GM18907 (cell line): ENCODE measurements around the gene ZNF195.
"Not testable (repeated sequence)": the region's sequence is repeated elsewhere in the genome, so short reads cannot be mapped to it uniquely, and the experiment has no call there.

Experiments used
- ATAC-seq: cut with Tn5 transposase; IDR thresholded peaks from one replicate; pipeline ENCODE4 v1.9.1; 2021; ENCODE audit warnings: mild to moderate bottlenecking, moderate library complexity; ENCODE audit not compliant: unreplicated experiment

ZNF195 gene

GRCh38 chr11:3378426-3379423 lies at the start of gene ZNF195:
Gene ZNF195, minus strand, starts transcription at chr11:3379146. Its CDS starts 106 bp downstream, at chr11:3379040.
- peak; percentile 99 for ATAC-seq

DNA sequence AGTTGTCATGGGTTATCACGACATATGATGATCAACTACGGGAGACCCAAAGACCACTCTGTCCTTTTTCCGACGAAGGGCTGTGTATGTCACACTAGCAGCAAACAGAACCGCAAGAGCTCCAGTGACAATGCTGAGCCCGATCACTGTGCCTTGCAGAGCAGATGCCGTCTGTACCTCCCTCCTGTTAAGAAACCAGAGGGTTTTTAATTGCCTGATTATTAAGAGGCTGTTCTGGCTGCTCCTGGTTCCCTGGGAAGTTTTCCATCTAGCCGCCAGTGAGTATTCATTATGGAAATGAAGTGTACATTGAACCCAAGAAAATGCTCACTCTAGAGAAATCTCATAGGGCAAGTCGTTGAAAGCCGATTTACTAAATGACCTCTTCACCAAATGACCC lies 49.1 kb upstream of the ZNF195 start:
- not testable (repeated sequence) for ATAC-seq

- ATAC-seq = not testable (repeated sequence)
These were observed 47.6 kb upstream of the ZNF195 start for GRCh38 chr11:3426541-3426940.

DNA sequence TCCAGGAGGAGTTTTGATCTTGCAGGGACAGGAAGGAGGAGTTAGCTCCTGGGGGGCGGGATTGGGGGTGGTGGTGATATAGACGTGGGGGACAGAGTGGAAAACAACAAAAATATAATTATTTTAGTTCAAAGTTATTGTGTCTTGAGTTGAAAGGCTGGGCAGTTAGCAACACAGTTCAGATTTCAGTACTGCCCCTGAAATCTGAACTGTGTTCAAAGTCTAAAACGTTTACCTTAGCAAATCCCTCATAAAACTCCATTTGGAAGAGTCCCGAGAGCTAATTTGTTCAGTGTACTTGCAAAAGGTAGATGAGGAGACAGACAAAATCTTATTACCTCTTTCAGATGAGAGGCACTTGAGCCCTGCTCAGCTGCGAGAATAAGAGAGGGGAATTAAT lies 45.0 kb upstream of the ZNF195 start:
- ATAC-seq = not testable (repeated sequence)

DNA sequence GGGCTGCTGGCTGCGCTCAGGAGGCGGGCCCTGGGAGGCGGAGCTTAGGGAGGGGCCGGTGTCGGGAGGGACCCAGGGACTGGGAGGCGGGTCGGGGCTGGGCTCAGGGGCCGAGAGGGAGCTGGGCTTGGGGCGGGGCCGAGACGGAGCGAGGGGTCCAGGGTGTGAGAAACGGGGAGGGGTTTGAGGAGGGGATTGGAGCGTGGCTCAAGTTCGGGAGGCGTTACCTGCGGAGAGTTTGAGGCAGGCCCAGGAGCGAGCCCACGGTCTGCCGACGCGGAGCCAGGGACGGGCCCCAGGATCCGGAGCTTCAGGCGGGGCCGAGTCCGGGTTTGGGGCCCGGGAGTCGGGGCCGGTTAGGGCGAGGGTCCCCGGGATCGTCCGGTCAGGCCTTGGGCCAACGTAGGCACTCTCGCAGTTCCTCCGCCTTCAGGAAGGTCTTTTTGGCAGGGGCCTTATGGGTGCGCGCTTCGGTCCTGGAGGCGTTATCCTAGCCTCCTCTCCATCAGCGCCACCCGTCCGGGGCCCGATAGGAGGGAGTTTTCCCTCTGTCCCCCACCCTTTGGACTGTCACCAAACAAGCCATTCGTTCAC lies 44.3 kb upstream of the ZNF195 start:
- ATAC-seq = not testable (repeated sequence)

DNA sequence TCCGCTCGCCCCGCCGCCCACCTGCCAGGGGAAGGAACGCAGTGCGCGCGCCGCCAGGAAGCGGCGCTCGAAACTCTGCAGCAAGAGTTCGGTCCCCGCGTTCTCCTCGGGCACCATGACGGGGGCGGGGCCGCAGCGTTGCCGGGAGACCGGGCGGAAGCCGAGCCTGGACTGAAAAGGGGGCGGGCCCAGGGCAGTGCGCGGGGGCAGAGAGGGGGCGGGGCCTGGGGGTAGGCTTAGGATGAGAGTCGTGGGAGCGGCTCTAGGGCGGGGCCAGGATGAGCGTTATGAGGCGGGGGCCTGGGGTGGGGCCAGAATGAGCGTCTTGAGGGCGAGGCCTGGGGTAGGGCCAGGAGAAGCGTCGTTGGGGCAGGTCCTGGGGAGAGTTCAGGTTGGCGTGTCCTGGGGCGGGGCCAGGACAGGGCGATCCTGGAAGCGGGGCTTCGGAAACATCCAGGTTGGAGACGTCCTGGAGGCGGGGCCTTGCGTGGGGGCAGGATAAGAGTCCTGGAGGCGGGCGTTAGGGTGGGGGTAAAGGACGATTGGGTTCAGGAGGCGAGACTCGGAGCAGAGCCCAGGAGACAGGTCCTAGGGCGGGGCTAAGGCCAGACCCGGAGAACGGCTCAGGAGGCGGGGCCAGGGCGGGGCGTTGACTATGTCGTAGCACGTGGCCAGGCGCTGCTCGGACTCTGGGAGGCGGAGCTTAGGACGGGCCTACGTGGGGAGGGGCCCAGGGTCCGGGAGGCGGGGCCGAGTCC lies 43.6 kb upstream of the ZNF195 start:
- peak; percentile 96 for ATAC-seq

DNA sequence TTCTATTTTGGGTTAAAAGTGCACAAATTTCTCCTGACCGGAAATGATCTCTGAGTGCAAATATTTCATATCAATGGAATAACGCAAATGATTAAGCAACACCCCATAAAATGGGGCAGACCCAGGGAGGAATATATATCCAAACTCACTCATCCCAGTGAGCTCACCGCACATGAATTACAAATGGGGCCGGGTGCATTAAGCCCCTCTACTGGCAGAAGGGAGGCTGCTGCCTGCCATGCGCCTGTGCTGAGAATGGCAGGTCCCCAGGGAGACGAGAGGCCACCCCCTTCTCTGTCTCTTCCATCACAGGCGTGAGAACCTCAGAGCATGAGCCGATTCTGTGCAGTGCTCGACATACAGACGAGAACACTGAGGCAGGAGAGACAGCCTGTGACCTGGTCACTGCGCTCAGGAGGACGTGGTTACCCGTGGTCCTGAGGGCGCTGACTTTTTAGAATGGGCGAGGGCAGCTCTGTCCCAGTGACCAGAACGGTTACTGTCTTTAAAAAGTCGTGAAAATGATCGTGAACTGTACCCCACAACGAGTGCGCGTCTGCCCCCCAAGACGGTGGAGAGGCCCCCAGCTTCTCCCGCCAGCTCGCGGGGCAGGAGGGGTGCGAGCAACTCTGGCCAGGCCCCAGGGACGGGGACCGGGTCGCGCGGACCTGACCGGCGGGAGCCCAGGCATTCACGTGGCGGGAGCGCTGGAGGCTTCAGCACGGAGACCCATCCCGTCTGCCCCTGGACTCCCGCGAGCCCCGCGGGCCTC lies 42.8 kb upstream of the ZNF195 start:
- ATAC-seq = not testable (repeated sequence)

DNA sequence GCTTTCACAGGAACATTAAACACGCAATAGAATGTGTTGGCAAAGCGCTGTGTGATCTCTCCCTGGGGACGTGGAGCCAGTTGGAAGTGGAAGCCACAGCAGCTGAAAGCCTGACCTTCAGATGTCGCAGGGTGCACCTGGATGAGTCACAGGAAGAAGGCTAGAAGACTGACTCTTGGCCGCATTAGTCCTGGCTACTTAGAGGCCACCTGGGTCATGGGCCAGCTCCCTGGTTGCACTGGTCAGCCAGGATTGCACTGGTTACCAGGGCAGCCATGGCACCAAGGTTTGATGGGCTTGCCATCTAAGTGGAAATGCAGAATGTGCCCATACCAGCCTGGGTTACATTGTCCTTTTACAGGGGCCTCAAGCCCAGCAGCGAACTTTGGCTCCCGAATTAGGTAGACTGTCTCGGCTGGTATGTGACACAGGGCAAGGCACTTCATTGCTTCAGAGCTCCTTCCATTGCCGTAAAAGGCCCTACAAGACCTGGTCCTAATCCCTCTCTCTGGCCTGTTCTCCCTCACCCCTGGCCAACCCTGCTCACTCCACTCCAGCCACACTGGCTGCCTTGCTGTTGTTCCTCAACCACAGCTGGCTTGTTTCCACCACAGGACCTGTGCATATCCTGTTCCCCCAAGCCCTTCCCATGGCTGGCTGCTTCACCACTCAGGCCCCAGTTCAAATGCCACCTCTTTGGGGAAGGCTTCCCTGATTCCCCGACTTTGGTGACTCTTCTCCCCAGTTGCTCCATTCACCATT lies 41.5 kb upstream of the ZNF195 start:
- ATAC-seq = not testable (repeated sequence)

- ATAC-seq = not testable (repeated sequence)
These were observed 40.5 kb upstream of the ZNF195 start for GRCh38 chr11:3419496-3419895.

DNA sequence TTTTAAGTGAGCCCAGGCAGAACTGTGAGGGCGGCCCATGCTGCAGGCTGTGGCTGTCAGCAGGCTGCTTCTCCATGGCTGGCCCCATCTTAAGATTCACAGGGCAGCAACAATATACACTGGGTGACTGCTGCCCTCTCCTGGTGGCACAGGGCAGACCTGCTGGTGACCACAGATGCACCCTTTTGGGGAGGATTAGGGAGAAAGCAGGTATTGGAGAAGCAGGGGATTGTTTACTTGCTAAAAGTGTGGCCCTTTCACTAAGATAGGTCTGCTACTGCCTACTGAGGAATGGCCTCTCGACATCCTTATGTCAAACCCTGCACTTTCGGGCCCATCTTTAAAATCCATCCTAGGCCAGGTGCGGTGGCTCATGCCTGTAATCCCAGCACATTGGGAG lies 38.1 kb upstream of the ZNF195 start:
- not testable (repeated sequence) for ATAC-seq

DNA sequence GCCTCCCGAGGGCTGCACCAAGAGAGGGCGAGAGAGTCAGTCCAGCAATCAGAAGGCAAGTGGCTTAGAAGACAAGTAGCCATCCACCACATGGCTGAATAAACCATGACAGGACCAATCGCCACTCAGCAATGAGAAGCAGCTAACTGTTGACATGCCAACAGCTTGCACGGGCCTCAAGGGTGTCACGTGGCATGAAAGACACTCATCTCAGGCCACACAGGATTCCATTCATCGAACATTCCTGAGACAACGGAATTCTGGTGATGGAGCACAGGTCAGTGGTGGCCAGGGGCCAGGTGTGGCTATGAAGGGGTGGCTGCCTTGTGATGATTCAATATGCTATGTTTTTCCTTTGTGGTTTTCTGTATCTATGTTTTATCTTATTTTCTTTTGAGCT lies 36.4 kb upstream of the ZNF195 start:
- ATAC-seq = not testable (repeated sequence)

DNA sequence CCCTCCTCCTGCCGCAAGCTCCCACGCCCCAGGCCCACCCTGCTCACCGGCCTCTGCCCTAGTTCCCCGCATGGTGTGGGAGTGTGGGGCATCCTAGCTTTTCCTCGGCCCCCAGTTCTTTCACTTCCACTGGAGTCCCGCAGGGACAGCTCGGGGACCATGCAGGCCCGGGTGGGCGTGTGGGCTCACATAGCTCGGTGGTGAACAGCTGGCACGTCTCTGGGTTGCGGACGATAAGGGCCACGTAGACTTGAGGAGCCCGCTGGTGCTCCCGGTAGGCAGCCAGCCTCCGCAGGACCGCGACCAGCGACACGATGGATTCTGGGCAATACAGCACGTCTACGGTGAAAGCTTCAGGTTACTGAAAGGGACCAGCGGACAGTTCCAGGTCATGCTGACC lies 34.7 kb upstream of the ZNF195 start:
- not testable (repeated sequence) for ATAC-seq

DNA sequence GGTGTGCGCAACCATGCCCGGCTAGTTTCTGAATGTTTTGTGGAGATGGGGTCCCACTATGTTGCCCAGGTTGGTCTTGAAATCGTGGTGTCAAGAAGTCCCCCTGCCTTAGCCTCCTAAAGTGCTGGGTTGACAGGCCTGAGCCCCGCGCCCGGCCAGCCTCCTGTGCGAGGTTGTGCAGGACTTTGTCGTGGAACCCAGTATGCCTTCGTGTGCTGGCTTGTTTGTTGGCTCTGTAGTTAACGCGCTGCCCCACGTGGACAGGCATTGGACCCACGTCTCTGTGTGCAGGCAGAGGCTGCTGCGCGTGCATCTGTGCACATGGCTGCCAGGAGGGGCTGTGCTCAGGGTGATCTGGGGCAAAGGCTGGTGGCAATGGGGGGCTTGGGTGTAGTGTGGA lies 33.9 kb upstream of the ZNF195 start:
- no peak for ATAC-seq

GRCh38 chr11:3408722-3409121 lies 29.8 kb upstream of the ZNF195 start:
- ATAC-seq = not testable (repeated sequence)

- not testable (repeated sequence) for ATAC-seq
These were observed 29.2 kb upstream of the ZNF195 start for GRCh38 chr11:3408058-3408605.

DNA sequence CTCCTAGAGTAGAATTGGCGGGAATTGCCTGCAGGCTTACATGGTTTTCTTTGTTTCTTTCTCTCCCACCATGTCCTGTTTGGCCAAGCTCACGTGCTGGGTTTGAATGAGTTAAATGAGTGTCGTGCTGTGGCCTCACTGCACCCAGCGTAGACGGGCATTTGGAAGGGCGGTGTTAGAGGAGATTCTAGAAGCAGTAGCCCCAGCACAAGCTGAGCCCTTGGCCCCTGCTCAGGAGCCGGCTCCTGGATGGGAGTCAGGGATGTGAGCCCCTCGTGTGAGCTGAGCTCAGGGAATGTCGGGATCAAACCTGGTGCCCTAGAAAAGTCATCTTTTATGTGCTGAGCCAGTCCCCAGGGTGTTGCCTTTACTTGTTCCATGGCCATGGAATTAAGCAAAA lies 28.0 kb upstream of the ZNF195 start:
- not testable (repeated sequence) for ATAC-seq

GRCh38 chr11:3406223-3406875 lies 27.4 kb upstream of the ZNF195 start:
- not testable (repeated sequence) for ATAC-seq

- ATAC-seq = not testable (repeated sequence)
These were observed 25.4 kb upstream of the ZNF195 start for GRCh38 chr11:3404076-3404925.
